Gastroesophageal sphincter (tissue), 4 donors: ENCODE results near the gene PABPC3. TPM values are rescaled to one million over a fixed set of nuclear protein-coding genes. Genes with fewer than 3 reads are reported as not detected.

Experiments
- ATAC-seq: fragments of 150-250 bp; one replicate; pipeline ENCODE4 v1.9.1; 2016; ENCODE audit warnings: mild to moderate bottlenecking, moderate library complexity
- H3K27ac ChIP-seq, 4 donors: fragments of 200-600 bp; sonication (generic) in 3 of 4; 1 replicate in 3 of 4; 2 replicates in 1 of 4; pipeline ENCODE4 v1.5.1; 2016 to 2019
- H3K27me3 ChIP-seq: fragments of 200-600 bp; sonication (generic); one replicate; pipeline ENCODE4 v1.5.1; 2019
- H3K36me3 ChIP-seq, 2 donors: fragments of 200-600 bp; sonication (generic); one replicate each; pipeline ENCODE4 v1.5.1; 2019; ENCODE audit warnings: control low read depth in 1 of 2
- H3K4me1 ChIP-seq, 3 donors: fragments of 200-600 bp; sonication (generic); 1 replicate in 2 of 3; 2 replicates in 1 of 3; pipeline ENCODE4 v1.5.1; 2016 to 2019; ENCODE audit warnings: control low read depth in 2 of 3
- H3K4me3 ChIP-seq, 2 donors: fragments of 200-600 bp; sonication (generic); one replicate each; pipeline ENCODE4 v1.5.1; 2019; ENCODE audit warnings: mild to moderate bottlenecking in 1 of 2, moderate library complexity in 1 of 2
- H3K9me3 ChIP-seq, 3 donors: fragments of 200-600 bp; sonication (generic); one replicate each; pipeline ENCODE4 v1.5.1; 2017 to 2019; ENCODE audit warnings: control low read depth in 2 of 3
- EP300 ChIP-seq: sonication (generic); formaldehyde crosslinking; IDR thresholded peaks from one replicate; pipeline ENCODE4 v1.6.1; 2017; ENCODE audit warnings: antibody characterized with exemption, mild to moderate bottlenecking
- POLR2A ChIP-seq, 2 donors: fragments of 450-650 bp; IDR thresholded peaks; one replicate each; pipeline ENCODE4 v1.6.1; 2017; ENCODE audit warnings: antibody characterized with exemption in 2 of 2, mild to moderate bottlenecking in 2 of 2, moderate library complexity in 1 of 2
- POLR2AphosphoS5 ChIP-seq: sonication (generic); formaldehyde crosslinking; IDR thresholded peaks from one replicate; pipeline ENCODE4 v1.6.1; 2017; ENCODE audit warnings: antibody characterized with exemption
- WGBS, 2 donors: methylation state at CpG; one replicate each; pipeline ENCODE4 v1.1.5; 2018; ENCODE audit warnings: low coverage in 1 of 2; 5-methylcytosine and 5-hydroxymethylcytosine counted together
- total RNA-seq, 4 donors: library from RNA; depleted of rRNA; stranded (reverse); fragments of >200 nt; gene quantifications; one replicate each; pipeline ENCODE4 v1.1.0, GENCODE V29; 2016
- TF ChIP-seq, protein P1 (sequence below), 4 experiments: fragments of 200-600 bp in 2 of 4; fragments of 450-650 bp in 2 of 4; sonication (generic) in 1 of 4; IDR thresholded peaks; one replicate each; pipeline ENCODE4 v1.5.1; 2017 to 2019; ENCODE audit warnings: antibody characterized with exemption in 4 of 4, mild to moderate bottlenecking in 2 of 4, moderate library complexity in 2 of 4

Gene PABPC3
- total RNA-seq, 4 donors from 2014 or later = 0.19 TPM; not detected in 3

DNA sequence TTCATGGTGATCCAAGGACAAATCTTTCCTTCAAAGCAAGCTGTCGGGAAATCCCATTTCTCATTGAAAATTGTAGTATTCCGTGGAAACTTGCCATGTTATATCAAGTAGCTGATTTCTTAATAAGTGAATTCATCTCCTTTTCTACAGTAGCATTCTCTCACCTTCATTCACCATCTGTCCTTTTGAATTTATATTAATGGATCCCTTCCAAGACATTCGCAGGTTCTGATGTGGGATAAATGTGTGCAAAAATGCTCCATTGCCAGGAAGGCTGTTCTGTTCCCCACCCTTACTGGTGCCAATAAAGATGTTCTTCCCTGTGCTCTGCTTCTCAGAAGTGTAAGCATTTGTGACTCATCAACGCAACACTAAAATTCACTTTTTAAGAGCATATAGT, 40.0 kb downstream of the PABPC3 start:
- Histone ChIP-seq H3K4me3 (no peak overlapping the region), H3K9me3 (peaks cover 0 to 11% (median 0%) of the 10 kb centered on the region in 3 donors), H3K27ac (no peak overlapping the region), H3K4me1 (no peaks in the 10 kb centered on the region), H3K27me3 (peaks cover 60% of the 10 kb centered on the region), H3K36me3 (no peaks in the 10 kb centered on the region)
- no peak for ATAC-seq
- WGBS, 2 donors = 48 to 66% methylated on average over 4 of the region's 4 CpGs
- TF ChIP-seq POLR2AphosphoS5 = no peak
- TF ChIP-seq EP300 = no peak
- TF ChIP-seq, protein P1, sequence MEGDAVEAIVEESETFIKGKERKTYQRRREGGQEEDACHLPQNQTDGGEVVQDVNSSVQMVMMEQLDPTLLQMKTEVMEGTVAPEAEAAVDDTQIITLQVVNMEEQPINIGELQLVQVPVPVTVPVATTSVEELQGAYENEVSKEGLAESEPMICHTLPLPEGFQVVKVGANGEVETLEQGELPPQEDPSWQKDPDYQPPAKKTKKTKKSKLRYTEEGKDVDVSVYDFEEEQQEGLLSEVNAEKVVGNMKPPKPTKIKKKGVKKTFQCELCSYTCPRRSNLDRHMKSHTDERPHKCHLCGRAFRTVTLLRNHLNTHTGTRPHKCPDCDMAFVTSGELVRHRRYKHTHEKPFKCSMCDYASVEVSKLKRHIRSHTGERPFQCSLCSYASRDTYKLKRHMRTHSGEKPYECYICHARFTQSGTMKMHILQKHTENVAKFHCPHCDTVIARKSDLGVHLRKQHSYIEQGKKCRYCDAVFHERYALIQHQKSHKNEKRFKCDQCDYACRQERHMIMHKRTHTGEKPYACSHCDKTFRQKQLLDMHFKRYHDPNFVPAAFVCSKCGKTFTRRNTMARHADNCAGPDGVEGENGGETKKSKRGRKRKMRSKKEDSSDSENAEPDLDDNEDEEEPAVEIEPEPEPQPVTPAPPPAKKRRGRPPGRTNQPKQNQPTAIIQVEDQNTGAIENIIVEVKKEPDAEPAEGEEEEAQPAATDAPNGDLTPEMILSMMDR (IDR thresholded peaks at IDR 0.05) = no peak
- TF ChIP-seq POLR2A (IDR thresholded peaks at IDR 0.05) = no peak

DNA sequence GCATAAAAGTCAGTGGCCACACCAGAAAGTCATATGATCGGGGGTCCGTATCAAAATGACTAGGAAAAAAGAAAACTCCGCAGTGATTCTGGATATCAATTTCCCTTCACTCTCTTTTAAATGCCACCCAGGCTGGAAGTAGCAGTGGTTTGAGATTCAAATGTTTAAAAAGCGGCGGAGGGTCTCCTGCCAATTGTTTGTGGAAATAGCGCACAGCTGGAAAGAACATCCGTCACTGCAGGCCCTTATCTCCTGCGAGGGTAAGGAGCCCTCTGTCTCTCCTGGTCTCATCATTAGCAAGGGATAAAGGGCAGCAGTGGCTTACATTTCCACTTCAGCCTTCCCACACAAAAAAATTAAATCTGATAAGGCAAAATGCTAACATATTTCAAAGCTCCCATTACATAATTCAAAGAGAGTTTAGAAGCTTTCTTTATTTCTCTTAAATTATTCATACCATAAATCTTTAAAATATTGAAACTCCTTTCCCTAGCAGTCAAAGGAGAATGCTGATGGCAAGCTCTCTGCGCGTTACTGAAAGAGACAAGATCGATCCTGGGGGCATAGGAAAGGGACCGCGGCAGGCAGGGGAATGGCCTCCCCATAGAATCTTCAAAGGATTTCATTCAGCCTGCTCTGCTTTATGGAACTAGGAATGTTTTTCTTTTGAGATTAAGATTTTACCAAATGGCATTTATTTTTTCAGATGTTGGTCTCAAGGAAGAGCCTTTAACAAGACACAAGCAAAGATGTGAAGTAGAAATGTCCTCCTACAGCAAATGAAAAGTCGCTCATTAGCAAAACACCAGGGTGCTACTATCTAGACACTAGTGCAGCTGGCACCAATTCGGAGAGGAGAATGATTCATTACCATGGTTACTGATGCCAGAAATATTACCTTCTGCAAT, 41.2 kb downstream of the PABPC3 start:
- Histone ChIP-seq H3K27ac (no peak overlapping the region), H3K27me3 (peaks cover 72% of the 10 kb centered on the region), H3K4me1 (no peaks in the 10 kb centered on the region), H3K9me3 (peaks cover 0 to 11% (median 0%) of the 10 kb centered on the region in 3 donors), H3K4me3 (no peak overlapping the region), H3K36me3 (no peaks in the 10 kb centered on the region)
- ATAC-seq = no peak
- no peak for TF ChIP-seq EP300
- no peak for TF ChIP-seq POLR2AphosphoS5
- TF ChIP-seq, protein P1 (IDR thresholded peaks at IDR 0.05) = no peak
- no peak for TF ChIP-seq POLR2A (IDR thresholded peaks at IDR 0.05)
- 11 to 13% methylated on average over 14 to 15 of the region's 15 CpGs for WGBS, 2 donors

DNA sequence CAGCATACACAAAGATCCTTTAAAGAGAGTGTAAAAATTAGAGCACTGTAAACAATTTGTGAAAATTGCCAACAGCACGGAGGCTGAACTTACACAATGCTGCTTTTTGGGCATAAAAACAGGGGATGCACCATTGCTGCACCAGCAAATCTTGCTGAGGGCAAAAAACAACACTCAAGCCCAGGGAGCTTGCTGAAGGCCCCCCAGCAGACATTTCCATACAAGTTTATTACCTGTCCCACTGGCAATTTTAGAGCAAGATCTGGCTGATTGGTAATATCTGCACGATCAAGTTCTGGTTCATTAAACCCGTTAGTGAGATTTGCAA, 41.8 kb downstream of the PABPC3 start:
- peaks cover 76% of the 10 kb centered on the region for H3K27me3 ChIP-seq
- no peaks in the 10 kb centered on the region for H3K4me1 ChIP-seq
- no peak overlapping the region for H3K4me3 ChIP-seq
- no peak for TF ChIP-seq EP300
- TF ChIP-seq POLR2AphosphoS5 = no peak
- TF ChIP-seq, protein P1 (IDR thresholded peaks at IDR 0.05) = no peak
- TF ChIP-seq POLR2A (IDR thresholded peaks at IDR 0.05) = no peak
- H3K27ac ChIP-seq = no peak overlapping the region
- H3K9me3 ChIP-seq = peaks cover 0 to 11% (median 0%) of the 10 kb centered on the region in 3 donors
- no peaks in the 10 kb centered on the region for H3K36me3 ChIP-seq
- ATAC-seq = no peak
- whole genome bisulfite sequencing, 2 donors = 25 to 66% methylated on average over 1 to 2 of the region's 3 CpGs

DNA sequence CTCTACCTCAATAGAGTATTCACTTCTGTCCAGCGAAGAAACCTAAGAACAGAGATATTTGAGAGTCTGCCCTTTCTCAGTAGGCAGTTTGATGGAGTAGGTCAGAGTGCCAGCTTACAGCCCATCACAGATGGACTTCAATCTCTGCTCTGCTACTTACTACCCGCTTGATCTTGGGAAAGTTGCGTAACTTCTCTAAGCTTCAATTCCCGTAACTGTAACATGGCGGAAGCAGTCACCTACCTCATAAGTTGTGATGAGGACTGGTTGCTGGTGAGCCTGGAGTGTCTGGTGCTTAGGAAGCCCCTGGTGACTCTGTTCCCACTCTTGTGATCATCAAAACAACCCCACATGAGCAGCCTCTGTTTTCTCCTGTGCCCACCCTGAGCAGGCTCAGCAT, 45.1 kb downstream of the PABPC3 start:
- Histone ChIP-seq H3K9me3 (no peaks in the 10 kb centered on the region), H3K4me3 (no peak overlapping the region), H3K27me3 (peaks cover 53% of the 10 kb centered on the region), H3K36me3 (no peaks in the 10 kb centered on the region), H3K27ac (no peak overlapping the region), H3K4me1 (no peaks in the 10 kb centered on the region)
- ATAC-seq = no peak
- TF ChIP-seq POLR2AphosphoS5 (no peak), EP300 (no peak), POLR2A (IDR thresholded peaks at IDR 0.05) (no peak)
- TF ChIP-seq, protein P1 (IDR thresholded peaks at IDR 0.05) = no peak
- 76 to 78% methylated on average over 4 to 5 of the region's 5 CpGs for WGBS, 2 donors

DNA sequence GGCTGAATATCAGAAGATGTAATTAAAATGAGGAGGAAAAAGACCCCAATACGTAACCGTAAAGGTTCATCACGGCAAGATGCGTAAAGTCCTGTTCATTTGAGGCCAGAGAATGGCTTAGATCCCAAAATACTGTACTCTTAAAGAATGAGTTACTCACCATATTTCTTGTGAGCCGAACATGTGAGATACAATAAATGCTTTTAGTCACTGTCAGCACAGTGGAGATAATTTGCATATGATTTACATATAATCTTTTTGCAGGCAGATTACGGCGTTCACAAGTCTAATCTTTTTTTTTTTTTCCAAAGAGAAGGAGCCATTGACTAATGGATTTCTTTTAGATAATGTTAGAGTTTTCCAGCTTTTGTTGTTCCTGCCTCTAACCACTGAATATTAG, 47.8 kb downstream of the PABPC3 start:
- Histone ChIP-seq H3K27ac (no peak overlapping the region), H3K36me3 (no peaks in the 10 kb centered on the region), H3K4me3 (no peak overlapping the region), H3K4me1 (no peaks in the 10 kb centered on the region), H3K27me3 (peaks cover 38% of the 10 kb centered on the region), H3K9me3 (no peaks in the 10 kb centered on the region)
- ATAC-seq = no peak
- TF ChIP-seq POLR2A (IDR thresholded peaks at IDR 0.05) (no peak), EP300 (no peak), POLR2AphosphoS5 (no peak)
- TF ChIP-seq, protein P1 (IDR thresholded peaks at IDR 0.05) = no peak
- WGBS, 2 donors = 53 to 86% methylated on average over 7 of the region's 7 CpGs
